ENCODE results near the gene HSF2.
"Not testable (repeated sequence)": the region's sequence is repeated elsewhere in the genome, so short reads cannot be mapped to it uniquely, and the experiment has no call there.

HSF2 gene

GRCh38 chr6:122452509-122452908 is 53.1 kb downstream of the HSF2 start:
- DNase-seq: no peak

- no peak for DNase-seq
Measured at GRCh38 chr6:122454673-122455072, 55.2 kb downstream of the HSF2 start.

GRCh38 chr6:122455116-122455515 is 55.7 kb downstream of the HSF2 start:
- DNase-seq: not testable (repeated sequence)

- DNase-seq: no peak
Measured at GRCh38 chr6:122458087-122458486, 58.6 kb downstream of the HSF2 start.

- DNase-seq: no peak
Measured at GRCh38 chr6:122459240-122459639, 59.8 kb downstream of the HSF2 start.

- DNase-seq: not testable (repeated sequence)
Measured at GRCh38 chr6:122459865-122460416, 60.5 kb downstream of the HSF2 start.

- DNase-seq: no peak
Measured at GRCh38 chr6:122461885-122462284, 62.4 kb downstream of the HSF2 start.

GRCh38 chr6:122471107-122472021 is 71.9 kb downstream of the HSF2 start, which contains the start of gene SERINC1:
Gene SERINC1 (minus strand): TSS chr6:122471807. CDS start chr6:122471737, 70 bp downstream.
- DNase-seq: peak; percentile 60 to 96 (median 89)

- DNase-seq: no peak
Measured at GRCh38 chr6:122472022-122472340, 72.5 kb downstream of the HSF2 start.

- DNase-seq: no peak
Measured at GRCh38 chr6:122476131-122476530, 76.7 kb downstream of the HSF2 start.

- DNase-seq: no peak
Measured at GRCh38 chr6:122482750-122483080, 83.3 kb downstream of the HSF2 start.
